K562 (cell line): ENCODE results near the gene MYL6B. TPM values are rescaled to one million over a fixed set of nuclear protein-coding genes. Genes with fewer than 3 reads are reported as not detected.

Experiments used
- CHCHD3 ChIP-seq: fragments of 250-450 bp; sonication (Bioruptor Pico); IDR thresholded peaks from 2 replicates; pipeline ENCODE4 v2.1.2; 2022; ENCODE audit warnings: mild to moderate bottlenecking
- ESRRA ChIP-seq: fragments of 450-650 bp; IDR thresholded peaks from 2 replicates; pipeline ENCODE4 v1.6.1; 2014; ENCODE audit warnings: low read depth, mild to moderate bottlenecking, moderate library complexity, borderline replicate concordance
- GTF2F1 ChIP-seq: IDR thresholded peaks from 2 replicates; pipeline ENCODE4 v1.6.1; 2011; ENCODE audit warnings: low read depth, low read length, improper control_type of control experiment
- HCFC1 ChIP-seq: IDR thresholded peaks from 2 replicates; pipeline ENCODE4 v1.6.1; 2012; ENCODE audit warnings: low read depth, low read length, improper control_type of control experiment
- ZKSCAN8 ChIP-seq: fragments of 200-800 bp; sonication (Bioruptor generic); IDR thresholded peaks from 2 replicates; pipeline ENCODE4 v1.6.1; 2016; ENCODE audit warnings: missing genetic modification characterization, missing compliant biosample characterization
- polyA plus RNA-seq, 8 experiments: library from polyadenylated mRNA; depleted of rRNA in 4 of 8; stranded (reverse) in 5 of 8; unstranded in 3 of 8; fragments of >200 nt; fragmentation: Nextera tagmentation in 2 of 8; fragmentation: Illumina TruSeq in 1 of 8; extraction: Ambion mirVana in 2 of 8; extraction: Trizol in 1 of 8; gene quantifications; 2 replicates each; pipeline versions ENCODE4 v1.2.1 to v1.2.3, GENCODE V29; 2011 to 2014; ENCODE audit warnings: inconsistent platforms in 1 of 8, missing spikeins in 1 of 8
- total RNA-seq, 7 experiments: library from RNA; depleted of rRNA in 6 of 7; stranded (reverse); fragments of >200 nt in 6 of 7; fragmentation: Illumina TruSeq in 2 of 7; extraction: Trizol in 2 of 7; gene quantifications; 2 replicates each; pipeline versions ENCODE4 v1.2.1 to v1.2.3, GENCODE V29; 2011 to 2021; ENCODE audit warnings: low replicate concordance in 1 of 7
- TF ChIP-seq, protein P1 (sequence below), 2 experiments: fragments of 150-350 bp in 1 of 2; IDR thresholded peaks; 2 replicates each; pipeline ENCODE4 v1.6.1; 2012 to 2016; ENCODE audit warnings: low read depth in 2 of 2, low read length in 2 of 2, mild to moderate bottlenecking in 1 of 2, moderate library complexity in 1 of 2
- TF ChIP-seq, protein P2 (sequence below): fragments of 450-650 bp; IDR thresholded peaks from 2 replicates; pipeline ENCODE4 v1.6.1; 2018; ENCODE audit not compliant: partially characterized antibody
- TF ChIP-seq, protein P3 (sequence below): sonication (generic); formaldehyde crosslinking; IDR thresholded peaks from 2 replicates; pipeline ENCODE4 v1.8.0; 2022; ENCODE audit warnings: missing genetic modification reagents, mild to moderate bottlenecking, moderate library complexity, borderline replicate concordance

MYL6B gene
- total and polyA plus RNA-seq, 9 of the 15 experiments (the other 6 are each of a cell fraction or from before 2014, with no cell fraction given) = 42.8 to 77.3 (median 68.6) TPM

DNA sequence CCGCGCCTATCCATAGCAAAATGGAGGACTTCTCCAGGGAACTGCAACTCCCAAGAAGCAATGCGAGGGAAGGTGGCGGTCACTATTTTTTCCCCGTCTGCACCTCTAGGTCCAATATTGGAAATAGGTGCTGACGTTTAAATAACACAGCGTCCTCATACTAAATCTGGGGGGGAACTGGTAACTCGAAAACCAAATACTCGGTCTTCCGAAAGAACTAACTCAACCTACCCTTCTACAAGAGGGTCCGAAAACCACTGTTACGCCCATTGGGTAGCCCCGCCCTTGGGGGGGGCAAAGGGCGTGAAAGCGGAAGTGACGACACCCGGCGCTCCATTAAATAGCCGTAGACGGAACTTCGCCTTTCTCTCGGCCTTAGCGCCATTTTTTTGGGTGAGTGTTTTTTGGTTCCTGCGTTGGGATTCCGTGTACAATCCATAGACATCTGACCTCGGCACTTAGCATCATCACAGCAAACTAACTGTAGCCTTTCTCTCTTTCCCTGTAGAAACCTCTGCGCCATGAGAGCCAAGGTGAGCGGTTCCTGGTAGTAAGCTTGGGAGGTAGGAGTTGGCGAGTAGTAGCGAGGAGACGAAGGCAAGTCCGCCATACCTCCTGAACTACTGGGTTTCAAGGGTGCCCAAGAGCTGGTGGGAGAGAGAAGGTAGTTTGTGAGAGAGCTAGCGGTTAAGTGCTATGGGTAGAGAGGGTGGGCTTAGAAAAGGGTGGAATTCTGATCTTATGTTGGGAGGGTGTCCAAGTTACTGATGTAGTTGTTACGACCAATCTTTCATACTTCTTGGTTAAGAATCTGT is 35.9 kb upstream of the MYL6B start, which contains the start of gene RPL41 (continued):
- TF ChIP-seq, protein P1, sequence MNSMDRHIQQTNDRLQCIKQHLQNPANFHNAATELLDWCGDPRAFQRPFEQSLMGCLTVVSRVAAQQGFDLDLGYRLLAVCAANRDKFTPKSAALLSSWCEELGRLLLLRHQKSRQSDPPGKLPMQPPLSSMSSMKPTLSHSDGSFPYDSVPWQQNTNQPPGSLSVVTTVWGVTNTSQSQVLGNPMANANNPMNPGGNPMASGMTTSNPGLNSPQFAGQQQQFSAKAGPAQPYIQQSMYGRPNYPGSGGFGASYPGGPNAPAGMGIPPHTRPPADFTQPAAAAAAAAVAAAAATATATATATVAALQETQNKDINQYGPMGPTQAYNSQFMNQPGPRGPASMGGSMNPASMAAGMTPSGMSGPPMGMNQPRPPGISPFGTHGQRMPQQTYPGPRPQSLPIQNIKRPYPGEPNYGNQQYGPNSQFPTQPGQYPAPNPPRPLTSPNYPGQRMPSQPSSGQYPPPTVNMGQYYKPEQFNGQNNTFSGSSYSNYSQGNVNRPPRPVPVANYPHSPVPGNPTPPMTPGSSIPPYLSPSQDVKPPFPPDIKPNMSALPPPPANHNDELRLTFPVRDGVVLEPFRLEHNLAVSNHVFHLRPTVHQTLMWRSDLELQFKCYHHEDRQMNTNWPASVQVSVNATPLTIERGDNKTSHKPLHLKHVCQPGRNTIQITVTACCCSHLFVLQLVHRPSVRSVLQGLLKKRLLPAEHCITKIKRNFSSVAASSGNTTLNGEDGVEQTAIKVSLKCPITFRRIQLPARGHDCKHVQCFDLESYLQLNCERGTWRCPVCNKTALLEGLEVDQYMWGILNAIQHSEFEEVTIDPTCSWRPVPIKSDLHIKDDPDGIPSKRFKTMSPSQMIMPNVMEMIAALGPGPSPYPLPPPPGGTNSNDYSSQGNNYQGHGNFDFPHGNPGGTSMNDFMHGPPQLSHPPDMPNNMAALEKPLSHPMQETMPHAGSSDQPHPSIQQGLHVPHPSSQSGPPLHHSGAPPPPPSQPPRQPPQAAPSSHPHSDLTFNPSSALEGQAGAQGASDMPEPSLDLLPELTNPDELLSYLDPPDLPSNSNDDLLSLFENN (IDR thresholded peaks at IDR 0.05; ENCODE audit: low read depth in 2 of 2, low read length in 2 of 2) = peak in 1 of 2 experiments; percentile 66; a peak in 1 of 4 replicates
- TF ChIP-seq HCFC1 (peak; percentile 85), ZKSCAN8 (CRISPR knock-in tag) (no peak), ESRRA (0 out of 2 replicates have a peak, but pooled peaks have one; percentile 50), CHCHD3 (CRISPR knock-in tag) (peak; percentile 47; the same call in 1 of the 2 replicates), GTF2F1 (peak; percentile 96)
- TF ChIP-seq, protein P2, sequence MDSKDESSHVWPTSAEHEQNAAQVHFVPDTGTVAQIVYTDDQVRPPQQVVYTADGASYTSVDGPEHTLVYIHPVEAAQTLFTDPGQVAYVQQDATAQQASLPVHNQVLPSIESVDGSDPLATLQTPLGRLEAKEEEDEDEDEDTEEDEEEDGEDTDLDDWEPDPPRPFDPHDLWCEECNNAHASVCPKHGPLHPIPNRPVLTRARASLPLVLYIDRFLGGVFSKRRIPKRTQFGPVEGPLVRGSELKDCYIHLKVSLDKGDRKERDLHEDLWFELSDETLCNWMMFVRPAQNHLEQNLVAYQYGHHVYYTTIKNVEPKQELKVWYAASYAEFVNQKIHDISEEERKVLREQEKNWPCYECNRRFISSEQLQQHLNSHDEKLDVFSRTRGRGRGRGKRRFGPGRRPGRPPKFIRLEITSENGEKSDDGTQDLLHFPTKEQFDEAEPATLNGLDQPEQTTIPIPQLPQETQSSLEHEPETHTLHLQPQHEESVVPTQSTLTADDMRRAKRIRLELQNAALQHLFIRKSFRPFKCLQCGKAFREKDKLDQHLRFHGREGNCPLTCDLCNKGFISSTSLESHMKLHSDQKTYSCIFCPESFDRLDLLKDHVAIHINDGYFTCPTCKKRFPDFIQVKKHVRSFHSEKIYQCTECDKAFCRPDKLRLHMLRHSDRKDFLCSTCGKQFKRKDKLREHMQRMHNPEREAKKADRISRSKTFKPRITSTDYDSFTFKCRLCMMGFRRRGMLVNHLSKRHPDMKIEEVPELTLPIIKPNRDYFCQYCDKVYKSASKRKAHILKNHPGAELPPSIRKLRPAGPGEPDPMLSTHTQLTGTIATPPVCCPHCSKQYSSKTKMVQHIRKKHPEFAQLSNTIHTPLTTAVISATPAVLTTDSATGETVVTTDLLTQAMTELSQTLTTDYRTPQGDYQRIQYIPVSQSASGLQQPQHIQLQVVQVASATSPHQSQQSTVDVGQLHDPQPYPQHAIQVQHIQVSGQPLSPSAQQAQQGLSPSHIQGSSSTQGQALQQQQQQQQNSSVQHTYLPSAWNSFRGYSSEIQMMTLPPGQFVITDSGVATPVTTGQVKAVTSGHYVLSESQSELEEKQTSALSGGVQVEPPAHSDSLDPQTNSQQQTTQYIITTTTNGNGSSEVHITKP = peak; percentile 84
- TF ChIP-seq, protein P3, sequence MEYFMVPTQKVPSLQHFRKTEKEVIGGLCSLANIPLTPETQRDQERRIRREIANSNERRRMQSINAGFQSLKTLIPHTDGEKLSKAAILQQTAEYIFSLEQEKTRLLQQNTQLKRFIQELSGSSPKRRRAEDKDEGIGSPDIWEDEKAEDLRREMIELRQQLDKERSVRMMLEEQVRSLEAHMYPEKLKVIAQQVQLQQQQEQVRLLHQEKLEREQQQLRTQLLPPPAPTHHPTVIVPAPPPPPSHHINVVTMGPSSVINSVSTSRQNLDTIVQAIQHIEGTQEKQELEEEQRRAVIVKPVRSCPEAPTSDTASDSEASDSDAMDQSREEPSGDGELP = peak; percentile 38; the same call in 1 of the 2 replicates
